Mucosa of descending colon (tissue), 3 donors: ENCODE results near the gene PIGL. TPM values are rescaled to one million over a fixed set of nuclear protein-coding genes. Genes with fewer than 3 reads are reported as not detected.
"Not testable (repeated sequence)": the region's sequence is repeated elsewhere in the genome, so short reads cannot be mapped to it uniquely, and the experiment has no call there.

Source experiments
- ATAC-seq: fragments of 200-7000 bp; cut with Tn5 transposase; one replicate; pipeline ENCODE4 v1.9.1; 2020; ENCODE audit warnings: mild to moderate bottlenecking, moderate library complexity
- DNase-seq, 3 donors: peaks; one replicate each; pipeline ENCODE4 v3.0.0-alpha.2; 2020
- H3K36me3 ChIP-seq: fragments of 200-600 bp; one replicate; pipeline ENCODE4 v1.8.0; 2021; ENCODE audit warnings: low read depth, mild to moderate bottlenecking
- H3K4me1 ChIP-seq: fragments of 200-600 bp; one replicate; pipeline ENCODE4 v1.8.0; 2021; ENCODE audit warnings: low read depth, mild to moderate bottlenecking
- H3K4me3 ChIP-seq: fragments of 200-600 bp; one replicate; pipeline ENCODE4 v1.8.0; 2021; ENCODE audit warnings: mild to moderate bottlenecking
- H3K9me3 ChIP-seq: fragments of 200-600 bp; one replicate; pipeline ENCODE4 v1.8.0; 2021; ENCODE audit warnings: mild to moderate bottlenecking
- intact Hi-C, 2 donors: fragments of 100-400 bp; cut with DNase I in 1 of 2; cut with micrococcal nuclease in 1 of 2; formaldehyde crosslinking; loops; one replicate each; pipeline versions ENCODE4 v1.11.0 to v1.11.1; 2022; cut with DNase I, micrococcal nuclease
- total RNA-seq, 3 donors: library from RNA; stranded (reverse); fragmentation: NEBNext Ultra II Directional in 2 of 3; extraction: Animal tissue kit (Norgen Biotek cat#: 25700) in 2 of 3; gene quantifications; one replicate each; pipeline versions ENCODE4 v1.2.1 to v1.2.4, GENCODE V29; 2021 to 2023
- TF ChIP-seq, protein P1 (sequence below): fragments of 200-600 bp; IDR thresholded peaks from one replicate; pipeline ENCODE4 v1.8.0; 2022; ENCODE audit warnings: antibody characterized with exemption, mild to moderate bottlenecking
- donor health status: DM: no; HTN: no; CAD: no; lungs with moderate emphysema.
- donor health status: DM: no; HTN: no; CAD: no.
- donor health status: DM: no; HTN: yes; CAD: no.

PIGL gene
- total RNA-seq, 3 donors from 2014 or later, result 28.2 to 51.8 (median 49.8) TPM

DNA sequence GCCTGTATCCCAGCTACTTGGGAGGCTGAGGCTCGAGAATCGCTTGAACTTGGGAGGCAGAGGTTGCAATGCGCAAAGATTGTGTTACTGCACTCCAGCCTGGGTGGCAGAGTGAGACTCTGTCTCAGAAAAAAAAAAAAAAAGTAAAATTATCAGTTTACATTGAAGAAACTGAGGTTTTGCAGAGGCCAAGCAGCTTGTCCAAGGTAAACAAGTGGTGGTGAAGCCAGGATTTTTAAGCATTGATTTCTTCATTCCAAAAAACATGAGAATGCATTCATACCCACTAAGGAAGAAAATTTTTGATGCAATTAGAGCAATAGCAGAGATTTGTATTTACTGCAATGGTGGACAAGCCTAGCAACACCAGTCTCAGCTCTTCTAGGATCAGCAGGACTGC lies 83.5 kb downstream of the PIGL start:
- Histone ChIP-seq H3K4me3 (no peak overlapping the region), H3K9me3 (no peaks in the 10 kb centered on the region)

DNA sequence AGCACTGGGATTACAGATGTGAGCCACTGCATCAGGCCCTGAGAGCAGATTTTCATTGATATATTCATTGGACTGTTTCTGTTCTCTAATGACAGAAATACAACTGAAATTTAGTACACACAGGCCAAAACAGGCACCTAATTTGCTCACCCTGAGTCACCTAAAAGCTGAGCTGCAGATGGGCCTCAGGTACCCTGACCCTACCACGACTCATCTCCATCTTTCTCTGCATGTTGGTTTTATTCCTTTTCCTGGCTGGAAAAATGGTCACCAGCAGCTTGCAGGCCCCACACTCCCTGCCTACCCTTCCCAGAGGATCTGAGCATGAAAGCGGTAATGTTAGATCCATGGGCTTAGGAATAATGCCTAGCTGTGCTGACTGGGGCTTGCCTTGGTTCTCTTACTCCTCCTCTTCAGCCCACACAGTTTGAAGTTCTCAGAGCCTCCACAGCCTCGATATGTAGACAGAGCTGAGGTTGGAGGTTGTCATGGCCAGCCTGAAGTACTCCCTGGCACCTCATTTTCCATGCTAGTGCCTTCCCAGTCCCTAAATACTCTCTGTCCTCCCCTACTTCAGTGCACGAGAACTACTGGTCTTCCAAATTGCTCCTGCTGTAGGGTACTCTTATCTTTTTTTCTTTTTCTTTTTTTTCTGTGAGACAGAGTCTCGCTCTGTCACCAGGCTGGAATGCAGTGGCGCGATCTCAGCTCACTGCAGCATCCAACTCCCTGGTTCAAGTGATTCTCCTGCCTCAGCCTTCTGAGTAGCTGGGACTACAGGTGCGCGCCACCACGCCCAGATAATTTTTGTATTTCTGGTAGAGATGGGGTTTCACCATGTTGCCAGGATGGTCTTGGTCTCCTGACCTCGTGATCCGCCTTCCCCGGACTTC lies 85.2 kb downstream of the PIGL start:
- Histone ChIP-seq H3K4me3 (no peak overlapping the region), H3K9me3 (no peaks in the 10 kb centered on the region), H3K36me3 (no peaks in the 10 kb centered on the region), H3K4me1 (peaks cover 20% of the 10 kb centered on the region)
- no peak for ATAC-seq
- TF ChIP-seq, protein P1, sequence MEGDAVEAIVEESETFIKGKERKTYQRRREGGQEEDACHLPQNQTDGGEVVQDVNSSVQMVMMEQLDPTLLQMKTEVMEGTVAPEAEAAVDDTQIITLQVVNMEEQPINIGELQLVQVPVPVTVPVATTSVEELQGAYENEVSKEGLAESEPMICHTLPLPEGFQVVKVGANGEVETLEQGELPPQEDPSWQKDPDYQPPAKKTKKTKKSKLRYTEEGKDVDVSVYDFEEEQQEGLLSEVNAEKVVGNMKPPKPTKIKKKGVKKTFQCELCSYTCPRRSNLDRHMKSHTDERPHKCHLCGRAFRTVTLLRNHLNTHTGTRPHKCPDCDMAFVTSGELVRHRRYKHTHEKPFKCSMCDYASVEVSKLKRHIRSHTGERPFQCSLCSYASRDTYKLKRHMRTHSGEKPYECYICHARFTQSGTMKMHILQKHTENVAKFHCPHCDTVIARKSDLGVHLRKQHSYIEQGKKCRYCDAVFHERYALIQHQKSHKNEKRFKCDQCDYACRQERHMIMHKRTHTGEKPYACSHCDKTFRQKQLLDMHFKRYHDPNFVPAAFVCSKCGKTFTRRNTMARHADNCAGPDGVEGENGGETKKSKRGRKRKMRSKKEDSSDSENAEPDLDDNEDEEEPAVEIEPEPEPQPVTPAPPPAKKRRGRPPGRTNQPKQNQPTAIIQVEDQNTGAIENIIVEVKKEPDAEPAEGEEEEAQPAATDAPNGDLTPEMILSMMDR, result no peak
- intact Hi-C loops, result no loop called here
- no peak for DNase-seq

More for the DNA sequence above, 83.5 kb downstream of the PIGL start:
- DNase-seq, result no peak
- peaks cover 26% of the 10 kb centered on the region for H3K4me1 ChIP-seq
- intact Hi-C loops, result no loop called here
- TF ChIP-seq, protein P1, result no peak
- no peaks in the 10 kb centered on the region for H3K36me3 ChIP-seq
- ATAC-seq, result no peak

GRCh38 chr17:16302856-16303255 lies 85.8 kb downstream of the PIGL start:
- H3K9me3 ChIP-seq, result no peaks in the 10 kb centered on the region
- ATAC-seq, result no peak
- intact Hi-C loops, result no loop called here
- H3K4me1 ChIP-seq, result peaks cover 14% of the 10 kb centered on the region
- no peak overlapping the region for H3K4me3 ChIP-seq
- no peak for DNase-seq
- H3K36me3 ChIP-seq, result no peaks in the 10 kb centered on the region
- TF ChIP-seq, protein P1, result no peak

DNA sequence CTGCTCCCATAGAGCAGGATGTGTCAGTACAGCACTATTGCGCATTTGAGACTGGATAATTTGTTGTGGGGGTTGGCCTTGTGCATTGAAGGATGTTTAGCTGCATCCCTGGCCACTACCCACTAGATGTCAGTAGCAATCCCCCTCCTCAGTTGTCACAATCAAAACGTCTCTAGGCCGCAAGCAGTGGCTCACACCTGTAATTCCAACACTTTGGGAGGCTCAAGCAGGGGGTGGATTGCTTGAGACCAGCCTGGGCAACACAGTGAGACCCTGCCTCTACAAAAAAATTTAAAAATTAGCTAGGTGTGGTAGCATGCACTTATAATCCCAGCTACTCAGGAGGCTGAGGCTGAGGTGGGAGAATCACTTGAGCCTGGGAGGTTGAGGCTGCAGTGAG lies 87.8 kb downstream of the PIGL start:
- TF ChIP-seq, protein P1, result no peak
- no peaks in the 10 kb centered on the region for H3K36me3 ChIP-seq
- DNase-seq (no peak), ATAC-seq (peak; percentile 50)
- H3K4me3 ChIP-seq, result no peak overlapping the region
- peaks cover 3% of the 10 kb centered on the region for H3K4me1 ChIP-seq
- H3K9me3 ChIP-seq, result no peaks in the 10 kb centered on the region
- intact Hi-C loops, result no loop called here

GRCh38 chr17:16306211-16306610 lies 89.2 kb downstream of the PIGL start:
- ATAC-seq, result no peak

DNA sequence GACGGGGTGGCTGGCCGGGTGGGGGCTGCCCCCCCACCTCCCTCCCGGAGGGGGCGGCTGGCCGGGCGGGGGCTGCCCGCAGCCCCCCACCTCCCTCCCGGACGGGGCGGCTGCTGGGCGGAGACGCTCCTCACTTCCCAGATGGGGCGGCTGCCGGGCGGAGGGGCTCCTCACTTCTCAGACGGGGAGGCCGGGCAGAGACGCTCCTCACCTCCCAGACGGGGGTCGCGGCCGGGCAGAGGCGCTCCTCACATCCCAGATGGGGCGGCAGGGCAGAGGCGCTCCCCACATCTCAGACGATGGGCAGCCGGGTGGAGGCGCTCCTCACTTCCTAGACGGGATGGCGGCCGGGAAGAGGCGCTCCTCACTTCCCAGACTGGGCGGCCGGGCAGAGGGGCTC lies 95.1 kb downstream of the PIGL start:
- ATAC-seq, DNase-seq, intact Hi-C loops, H3K36me3 ChIP-seq, H3K9me3 ChIP-seq, H3K4me3 ChIP-seq, H3K4me1 ChIP-seq: not testable (repeated sequence)

More at GRCh38 chr17:16306211-16306610, 89.2 kb downstream of the PIGL start:
- H3K36me3 ChIP-seq, result no peaks in the 10 kb centered on the region
- no peaks in the 10 kb centered on the region for H3K9me3 ChIP-seq
- no peak overlapping the region for H3K4me3 ChIP-seq
- H3K4me1 ChIP-seq, result no peaks in the 10 kb centered on the region
- DNase-seq, result no peak
- intact Hi-C loops, result no loop called here
- TF ChIP-seq, protein P1, result no peak
